IMR-90 (cell line): ENCODE results near the gene C19orf73.

Source experiments
- CHD1 ChIP-seq: IDR thresholded peaks from 2 replicates; pipeline ENCODE4 v1.6.1; 2012; ENCODE audit warnings: low read depth, low read length, improper control_type of control experiment
- FOS ChIP-seq: fragments of 150-350 bp; IDR thresholded peaks from 2 replicates; pipeline ENCODE4 v1.6.1; 2016; ENCODE audit warnings: low read depth, low read length
- MAFK ChIP-seq: IDR thresholded peaks from 2 replicates; pipeline ENCODE4 v1.6.1; 2012; ENCODE audit warnings: low read depth, low read length, improper control_type of control experiment
- MXI1 ChIP-seq: IDR thresholded peaks from 2 replicates; pipeline ENCODE4 v1.6.1; 2012; ENCODE audit warnings: low read depth, mild to moderate bottlenecking, low read length, moderate library complexity, borderline replicate concordance
- POLR2A ChIP-seq: IDR thresholded peaks from 2 replicates; pipeline ENCODE4 v1.6.1; 2012; ENCODE audit warnings: mild to moderate bottlenecking, low read depth, low read length
- RAD21 ChIP-seq: IDR thresholded peaks from 2 replicates; pipeline ENCODE4 v1.6.1; 2012; ENCODE audit warnings: low read length, improper control_type of control experiment
- RCOR1 ChIP-seq: IDR thresholded peaks from 2 replicates; pipeline ENCODE4 v1.6.1; 2012; ENCODE audit warnings: mild to moderate bottlenecking, low read length, improper control_type of control experiment; ENCODE audit not compliant: insufficient replicate concordance
- SMC3 ChIP-seq: fragments of 150-350 bp; IDR thresholded peaks from 2 replicates; pipeline ENCODE4 v1.6.1; 2016; ENCODE audit warnings: low read depth, mild to moderate bottlenecking, antibody characterized with exemption, low read length, moderate library complexity
- TF ChIP-seq, protein P1 (sequence below): conservative IDR thresholded peaks from 2 replicates; pipeline ENCODE4 v1.5.1; 2012; ENCODE audit warnings: mild to moderate bottlenecking, low read depth, low read length, improper control_type of control experiment
- TF ChIP-seq, protein P2 (sequence below): fragments of 150-350 bp; IDR thresholded peaks from 2 replicates; pipeline ENCODE4 v1.6.1; 2017; ENCODE audit warnings: mild to moderate bottlenecking, antibody characterized with exemption, low read length, low read depth

DNA sequence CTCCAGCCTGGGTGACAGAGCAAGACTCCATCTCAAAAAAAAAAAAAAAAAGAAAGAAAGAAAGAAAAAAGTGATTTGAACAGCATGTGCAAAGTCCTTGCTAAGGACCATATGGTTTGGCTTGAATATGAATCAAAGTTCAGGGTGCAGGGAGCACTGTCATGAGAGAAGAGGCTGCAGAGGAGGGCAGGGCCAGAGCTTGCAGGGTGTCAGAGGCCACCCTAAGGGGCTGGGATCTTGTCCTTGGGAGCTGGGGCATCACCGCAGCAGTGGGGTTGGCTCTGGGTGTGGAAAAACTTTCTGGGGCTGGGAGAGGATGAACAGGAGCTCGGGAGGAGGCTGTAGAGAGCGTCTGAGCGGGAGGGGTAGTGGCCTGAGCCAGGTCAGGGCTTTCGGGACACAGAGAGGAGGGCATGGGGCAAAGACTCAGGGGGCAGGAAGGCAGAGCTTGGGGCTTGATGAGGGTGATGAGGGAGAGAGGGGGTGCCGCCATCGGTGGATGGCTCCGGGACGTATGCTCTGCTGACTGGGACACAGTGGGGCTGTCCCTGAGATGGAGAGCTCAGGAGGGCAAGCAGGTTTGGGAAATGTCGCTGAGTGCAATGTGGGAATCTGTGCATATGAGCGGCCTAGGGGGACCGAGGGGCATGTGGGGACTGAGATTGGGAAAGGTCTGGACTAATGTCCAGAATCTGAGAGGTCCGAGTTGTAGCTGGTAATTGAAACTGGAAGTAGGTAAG is 41.7 kb upstream of the C19orf73 start:
- TF ChIP-seq, protein P1, sequence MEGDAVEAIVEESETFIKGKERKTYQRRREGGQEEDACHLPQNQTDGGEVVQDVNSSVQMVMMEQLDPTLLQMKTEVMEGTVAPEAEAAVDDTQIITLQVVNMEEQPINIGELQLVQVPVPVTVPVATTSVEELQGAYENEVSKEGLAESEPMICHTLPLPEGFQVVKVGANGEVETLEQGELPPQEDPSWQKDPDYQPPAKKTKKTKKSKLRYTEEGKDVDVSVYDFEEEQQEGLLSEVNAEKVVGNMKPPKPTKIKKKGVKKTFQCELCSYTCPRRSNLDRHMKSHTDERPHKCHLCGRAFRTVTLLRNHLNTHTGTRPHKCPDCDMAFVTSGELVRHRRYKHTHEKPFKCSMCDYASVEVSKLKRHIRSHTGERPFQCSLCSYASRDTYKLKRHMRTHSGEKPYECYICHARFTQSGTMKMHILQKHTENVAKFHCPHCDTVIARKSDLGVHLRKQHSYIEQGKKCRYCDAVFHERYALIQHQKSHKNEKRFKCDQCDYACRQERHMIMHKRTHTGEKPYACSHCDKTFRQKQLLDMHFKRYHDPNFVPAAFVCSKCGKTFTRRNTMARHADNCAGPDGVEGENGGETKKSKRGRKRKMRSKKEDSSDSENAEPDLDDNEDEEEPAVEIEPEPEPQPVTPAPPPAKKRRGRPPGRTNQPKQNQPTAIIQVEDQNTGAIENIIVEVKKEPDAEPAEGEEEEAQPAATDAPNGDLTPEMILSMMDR, result no peak
- TF ChIP-seq MXI1 (no peak), FOS (no peak), CHD1 (no peak), RAD21 (no peak), RCOR1 (no peak), SMC3 (no peak), POLR2A (no peak), MAFK (no peak)
- TF ChIP-seq, protein P2, sequence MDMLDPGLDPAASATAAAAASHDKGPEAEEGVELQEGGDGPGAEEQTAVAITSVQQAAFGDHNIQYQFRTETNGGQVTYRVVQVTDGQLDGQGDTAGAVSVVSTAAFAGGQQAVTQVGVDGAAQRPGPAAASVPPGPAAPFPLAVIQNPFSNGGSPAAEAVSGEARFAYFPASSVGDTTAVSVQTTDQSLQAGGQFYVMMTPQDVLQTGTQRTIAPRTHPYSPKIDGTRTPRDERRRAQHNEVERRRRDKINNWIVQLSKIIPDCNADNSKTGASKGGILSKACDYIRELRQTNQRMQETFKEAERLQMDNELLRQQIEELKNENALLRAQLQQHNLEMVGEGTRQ, result no peak
